Measurements from ENCODE around the gene TMEM233. TPM values are rescaled to one million over a fixed set of nuclear protein-coding genes. Genes with fewer than 3 reads are reported as not detected.
A peak's percentile ranks its signal among the peaks of the same experiment; 100 is the strongest.

TMEM233 gene
- total RNA-seq, 1 donor from 2014 or later = 0.11 TPM

DNA sequence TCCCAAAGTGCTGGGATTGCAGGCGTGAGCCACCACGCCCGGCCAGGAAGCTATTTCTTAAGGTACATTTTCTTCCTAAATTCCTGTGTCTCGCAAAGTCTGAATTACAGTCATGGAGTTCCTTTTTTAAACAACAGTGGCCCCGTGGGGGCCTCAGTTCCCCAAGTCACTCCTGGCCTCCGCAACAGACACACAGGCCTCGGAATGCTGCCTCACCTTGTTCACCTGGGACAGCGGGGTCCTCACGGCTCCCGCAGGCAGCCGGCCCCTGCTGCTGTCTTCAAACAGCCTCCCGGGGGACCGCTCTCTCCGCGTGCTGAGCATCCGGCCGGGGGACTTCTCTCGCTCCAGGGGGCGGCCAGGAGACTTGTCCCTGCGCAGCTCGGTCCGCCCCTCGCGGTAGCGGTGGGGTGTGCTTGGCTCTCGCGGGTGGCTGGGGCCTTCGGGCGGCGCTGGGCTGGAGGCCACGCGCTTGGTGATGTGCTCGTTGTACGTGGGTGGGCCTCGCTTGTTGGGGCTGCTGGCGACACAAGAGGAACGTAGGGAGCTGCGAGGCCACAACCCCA, 96.4 kb downstream of the TMEM233 start:
- Histone ChIP-seq H3K27ac (replicated peaks) (no peak overlapping the region), H3K9me3 (replicated peaks) (no peaks in the 10 kb centered on the region), H3K4me1 (peaks cover 47% of the 10 kb centered on the region), H3K4me3 (no peak overlapping the region), H3K36me3 (no peaks in the 10 kb centered on the region), H3K27me3 (ENCODE audit: low read depth) (no peaks in the 10 kb centered on the region)
- intact Hi-C loops (cut with micrococcal nuclease) = no loop called here
- no peak for DNase-seq
- TF ChIP-seq, protein P1, sequence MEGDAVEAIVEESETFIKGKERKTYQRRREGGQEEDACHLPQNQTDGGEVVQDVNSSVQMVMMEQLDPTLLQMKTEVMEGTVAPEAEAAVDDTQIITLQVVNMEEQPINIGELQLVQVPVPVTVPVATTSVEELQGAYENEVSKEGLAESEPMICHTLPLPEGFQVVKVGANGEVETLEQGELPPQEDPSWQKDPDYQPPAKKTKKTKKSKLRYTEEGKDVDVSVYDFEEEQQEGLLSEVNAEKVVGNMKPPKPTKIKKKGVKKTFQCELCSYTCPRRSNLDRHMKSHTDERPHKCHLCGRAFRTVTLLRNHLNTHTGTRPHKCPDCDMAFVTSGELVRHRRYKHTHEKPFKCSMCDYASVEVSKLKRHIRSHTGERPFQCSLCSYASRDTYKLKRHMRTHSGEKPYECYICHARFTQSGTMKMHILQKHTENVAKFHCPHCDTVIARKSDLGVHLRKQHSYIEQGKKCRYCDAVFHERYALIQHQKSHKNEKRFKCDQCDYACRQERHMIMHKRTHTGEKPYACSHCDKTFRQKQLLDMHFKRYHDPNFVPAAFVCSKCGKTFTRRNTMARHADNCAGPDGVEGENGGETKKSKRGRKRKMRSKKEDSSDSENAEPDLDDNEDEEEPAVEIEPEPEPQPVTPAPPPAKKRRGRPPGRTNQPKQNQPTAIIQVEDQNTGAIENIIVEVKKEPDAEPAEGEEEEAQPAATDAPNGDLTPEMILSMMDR (IDR thresholded peaks at IDR 0.05; ENCODE audit: borderline replicate concordance) = no peak

DNA sequence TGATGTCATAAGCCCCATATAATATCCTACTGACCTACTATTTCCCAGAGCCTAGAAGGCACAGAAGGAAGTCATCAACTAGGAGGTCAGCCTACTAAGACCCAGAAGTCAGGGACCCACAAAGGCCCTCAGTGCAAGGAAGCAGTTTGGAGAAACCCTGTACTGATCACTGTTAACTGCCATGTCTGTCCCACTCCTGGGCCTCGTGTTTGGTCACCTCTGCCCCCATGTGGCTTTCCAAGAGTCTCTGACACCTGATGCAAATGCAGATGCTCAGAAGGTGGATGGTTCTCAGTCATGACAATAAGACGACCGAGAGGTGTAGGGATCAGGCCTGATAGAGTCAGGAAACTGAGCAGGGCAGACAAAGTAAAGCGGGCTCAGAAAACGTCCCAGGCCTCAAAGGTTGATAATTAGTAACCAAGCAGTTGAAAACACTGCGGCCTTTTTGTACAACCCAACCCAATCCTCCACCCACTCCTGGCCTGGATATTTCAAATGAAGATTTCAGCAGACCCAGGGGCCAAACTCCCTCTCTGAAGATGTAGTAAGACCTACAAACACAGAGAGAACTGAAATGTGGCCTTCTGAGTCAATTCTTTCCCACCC, 97.7 kb downstream of the TMEM233 start:
- no peak overlapping the region for H3K4me3 ChIP-seq
- DNase-seq = no peak
- intact Hi-C loops (cut with micrococcal nuclease) = no loop called here
- H3K27me3 ChIP-seq (ENCODE audit: low read depth) = no peaks in the 10 kb centered on the region
- no peak overlapping the region for H3K27ac ChIP-seq (replicated peaks)
- TF ChIP-seq, protein P1 (IDR thresholded peaks at IDR 0.05; ENCODE audit: borderline replicate concordance) = no peak
- no peaks in the 10 kb centered on the region for H3K36me3 ChIP-seq
- H3K9me3 ChIP-seq (replicated peaks) = no peaks in the 10 kb centered on the region
- peaks cover 41% of the 10 kb centered on the region for H3K4me1 ChIP-seq

DNA sequence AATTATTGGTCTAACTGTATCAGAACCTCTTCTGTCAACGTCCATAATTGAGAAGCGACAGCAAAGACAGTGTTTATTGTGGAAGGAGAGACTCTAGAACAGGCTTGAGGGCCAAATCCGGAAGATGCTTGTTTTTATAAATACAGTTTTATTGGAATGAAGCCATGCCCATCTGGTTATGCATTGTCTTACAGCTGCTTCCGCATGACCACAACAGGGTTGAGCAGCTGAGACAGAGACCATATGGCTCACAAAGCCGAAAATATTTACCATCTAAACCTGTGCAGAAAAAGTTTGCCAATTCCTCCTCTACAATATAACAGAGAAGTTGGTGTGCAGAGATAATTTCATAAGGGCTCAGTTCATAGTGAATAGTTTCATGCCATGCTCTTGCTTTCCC, 98.8 kb downstream of the TMEM233 start:
- H3K27ac ChIP-seq (replicated peaks) = peak overlapping the region; percentile 74
- intact Hi-C loops (cut with micrococcal nuclease) = no loop called here
- H3K4me3 ChIP-seq = no peak overlapping the region
- no peaks in the 10 kb centered on the region for H3K9me3 ChIP-seq (replicated peaks)
- peaks cover 31% of the 10 kb centered on the region for H3K4me1 ChIP-seq
- TF ChIP-seq, protein P1 (IDR thresholded peaks at IDR 0.05; ENCODE audit: borderline replicate concordance) = no peak
- H3K27me3 ChIP-seq (ENCODE audit: low read depth) = no peaks in the 10 kb centered on the region
- no peaks in the 10 kb centered on the region for H3K36me3 ChIP-seq
- DNase-seq = no peak

Other genes starting within 250 kb of the TMEM233 start
- gene PRKAB1, start 74.4 kb downstream of the TMEM233 start, total RNA-seq = 9.2 TPM

Measured in left ventricle myocardium inferior (tissue), 1 donor.